Psoas muscle (tissue), 8 donors: ENCODE measurements around the gene MRTFB. TPM values are rescaled to one million over a fixed set of nuclear protein-coding genes. Genes with fewer than 3 reads are reported as not detected.

Experiments used
- ATAC-seq, 4 donors: fragments of 200-7000 bp; cut with Tn5 transposase; one replicate each; pipeline ENCODE4 v1.9.1; 2020; ENCODE audit warnings: moderate library complexity in 3 of 4, mild to moderate bottlenecking in 2 of 4
- DNase-seq, 2 donors: peaks; one replicate each; pipeline ENCODE4 v3.0.0-alpha.2; 2020
- H3K27ac ChIP-seq: fragments of 200-600 bp; one replicate; pipeline ENCODE4 v1.8.0; 2022
- H3K27me3 ChIP-seq, 3 donors: fragments of 200-600 bp in 1 of 3; one replicate each; pipeline versions ENCODE4 v1.6.1 to v1.8.0; 2013 to 2022; ENCODE audit warnings: low read length in 2 of 3, mild to moderate bottlenecking in 2 of 3, moderate library complexity in 1 of 3; ENCODE audit not compliant: insufficient read depth in 3 of 3
- H3K36me3 ChIP-seq, 2 donors: fragments of 200-600 bp in 1 of 2; one replicate each; pipeline versions ENCODE4 v1.6.1 to v1.8.0; 2013 to 2022; ENCODE audit warnings: low read depth in 1 of 2, mild to moderate bottlenecking in 1 of 2, moderate library complexity in 1 of 2; ENCODE audit not compliant: insufficient read depth in 1 of 2
- H3K4me1 ChIP-seq: fragments of 200-600 bp; one replicate; pipeline ENCODE4 v1.8.0; 2022
- H3K4me3 ChIP-seq: fragments of 200-600 bp; one replicate; pipeline ENCODE4 v1.8.0; 2022; ENCODE audit warnings: mild to moderate bottlenecking
- H3K9me3 ChIP-seq: fragments of 200-600 bp; one replicate; pipeline ENCODE4 v1.8.0; 2022
- CTCF ChIP-seq: fragments of 200-600 bp; IDR thresholded peaks from one replicate; pipeline ENCODE4 v1.8.0; 2022; ENCODE audit warnings: antibody characterized with exemption
- WGBS, 3 donors: extraction: QIAGEN DNeasy Blood & Tissue Kit; methylation state at CpG; one replicate each; pipeline versions ENCODE4 v1.1.6 to v1.1.7; 2013; 5-methylcytosine and 5-hydroxymethylcytosine counted together
- intact Hi-C, 2 donors: fragments of 100-400 bp; cut with DNase I; formaldehyde crosslinking; loops; one replicate each; pipeline versions ENCODE4 v1.11.0 to v1.14.2; 2022
- polyA plus RNA-seq, 3 donors: library from polyadenylated mRNA; stranded (reverse); fragments of 200-250 nt; gene quantifications; one replicate each; pipeline ENCODE4 v1.2.3, GENCODE V29; 2013
- total RNA-seq, 4 donors: library from RNA; stranded (reverse); fragmentation: NEBNext Ultra II Directional in 2 of 4; extraction: Animal tissue kit (Norgen Biotek cat#: 25700) in 2 of 4; gene quantifications; one replicate each; pipeline versions ENCODE4 v1.2.1 to v1.2.4, GENCODE V29; 2021 to 2023
- donor health status: healthy with polysubstance abuse.
- donor health status: DM: no; HTN: no; CAD: no; lungs with moderate emphysema.
- donor health status: Bipolar disorder and iron deficiency.
- donor health status: healthy.
- donor health status: DM: yes; HTN: yes; CAD: no.
- donor health status: DM: no; HTN: no; CAD: no.
- donor health status: DM: no; HTN: no; CAD: no.
- donor health status: DM: yes; HTN: yes; CAD: no.

Gene MRTFB
- total and polyA plus RNA-seq, 7 donors = 2.7 to 26.3 (median 14.1) TPM

DNA sequence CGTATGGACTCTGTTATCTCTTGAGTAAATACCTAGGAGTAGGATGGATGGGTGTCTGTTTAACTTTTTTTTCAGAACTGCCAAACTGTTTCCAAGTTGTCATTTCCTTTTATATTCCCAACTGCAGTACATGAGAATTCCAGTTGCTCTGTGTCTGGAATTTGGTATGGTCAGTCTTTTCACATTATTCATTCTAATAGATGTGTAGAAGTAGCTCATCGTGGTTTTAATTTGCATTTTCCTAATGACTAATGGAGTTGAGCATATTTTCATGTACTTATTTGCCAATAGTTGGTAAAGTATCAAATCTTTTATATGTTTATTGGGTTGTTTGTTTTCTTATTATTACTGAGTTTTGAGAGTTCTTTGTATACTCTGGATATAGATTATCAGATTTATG, 27.0 kb downstream of the MRTFB start:
- no peak for DNase-seq
- no peak overlapping the region for H3K4me3 ChIP-seq
- intact Hi-C loops = no loop called here
- H3K9me3 ChIP-seq = no peaks in the 10 kb centered on the region
- no peak overlapping the region for H3K27ac ChIP-seq
- ATAC-seq = no peak
- no peaks in the 10 kb centered on the region for H3K36me3 ChIP-seq
- H3K4me1 ChIP-seq = peaks cover 55% of the 10 kb centered on the region
- no peaks in the 10 kb centered on the region for H3K27me3 ChIP-seq
- TF ChIP-seq CTCF = no peak
- 62 to 69% (median 69%) methylated on average over 2 of the region's 2 CpGs for WGBS, 3 donors

DNA sequence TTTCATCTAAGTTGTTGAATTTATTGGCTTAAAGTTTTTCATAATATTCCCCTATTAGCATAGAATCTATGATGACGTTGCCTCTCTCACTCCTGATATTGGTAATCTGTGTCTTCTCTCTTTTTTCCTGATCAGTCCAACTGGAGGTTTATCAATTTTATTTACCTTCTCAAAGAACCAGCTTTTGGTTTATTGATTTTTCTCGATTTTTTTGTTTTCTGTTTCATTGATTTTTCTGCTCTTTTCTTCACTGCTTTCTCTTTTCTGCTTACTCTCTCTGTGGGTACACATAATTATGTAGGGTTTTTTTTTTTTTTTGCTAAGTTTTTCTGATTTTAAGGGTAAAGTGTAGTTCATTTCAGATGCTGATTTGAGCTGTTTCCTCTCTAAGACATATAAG, 29.7 kb downstream of the MRTFB start:
- intact Hi-C loops = no loop called here
- no peaks in the 10 kb centered on the region for H3K9me3 ChIP-seq
- no peak overlapping the region for H3K27ac ChIP-seq
- DNase-seq (no peak), ATAC-seq (no peak)
- 93 to 96% (median 95%) methylated on average over 2 of the region's 2 CpGs for WGBS, 3 donors
- no peak for TF ChIP-seq CTCF
- H3K27me3 ChIP-seq = no peaks in the 10 kb centered on the region
- no peaks in the 10 kb centered on the region for H3K36me3 ChIP-seq
- H3K4me3 ChIP-seq = no peak overlapping the region
- H3K4me1 ChIP-seq = peaks cover 66% of the 10 kb centered on the region

DNA sequence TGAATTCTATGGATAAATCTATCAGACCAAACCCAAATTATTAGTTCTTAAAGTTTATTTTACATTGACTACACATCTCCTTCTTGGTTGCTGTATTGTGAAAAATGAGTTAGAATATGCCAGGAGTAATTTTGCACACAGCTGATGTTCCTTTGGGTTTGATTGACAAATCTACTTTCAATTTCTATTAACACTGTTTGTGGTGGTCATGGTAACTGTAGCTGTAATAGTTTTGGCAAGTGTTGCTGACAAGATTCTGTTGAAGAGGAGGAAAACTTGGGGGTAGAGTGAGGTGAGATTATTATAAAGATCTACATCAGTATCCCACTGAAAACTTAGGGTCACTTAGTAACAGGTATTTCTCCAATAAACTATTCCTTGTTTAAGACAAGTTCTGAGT, 30.3 kb downstream of the MRTFB start:
- no peaks in the 10 kb centered on the region for H3K9me3 ChIP-seq
- H3K4me3 ChIP-seq = no peak overlapping the region
- no peaks in the 10 kb centered on the region for H3K36me3 ChIP-seq
- TF ChIP-seq CTCF = no peak
- no peaks in the 10 kb centered on the region for H3K27me3 ChIP-seq
- peaks cover 67% of the 10 kb centered on the region for H3K4me1 ChIP-seq
- intact Hi-C loops = no loop called here
- H3K27ac ChIP-seq = no peak overlapping the region
- DNase-seq (no peak), ATAC-seq (no peak)

DNA sequence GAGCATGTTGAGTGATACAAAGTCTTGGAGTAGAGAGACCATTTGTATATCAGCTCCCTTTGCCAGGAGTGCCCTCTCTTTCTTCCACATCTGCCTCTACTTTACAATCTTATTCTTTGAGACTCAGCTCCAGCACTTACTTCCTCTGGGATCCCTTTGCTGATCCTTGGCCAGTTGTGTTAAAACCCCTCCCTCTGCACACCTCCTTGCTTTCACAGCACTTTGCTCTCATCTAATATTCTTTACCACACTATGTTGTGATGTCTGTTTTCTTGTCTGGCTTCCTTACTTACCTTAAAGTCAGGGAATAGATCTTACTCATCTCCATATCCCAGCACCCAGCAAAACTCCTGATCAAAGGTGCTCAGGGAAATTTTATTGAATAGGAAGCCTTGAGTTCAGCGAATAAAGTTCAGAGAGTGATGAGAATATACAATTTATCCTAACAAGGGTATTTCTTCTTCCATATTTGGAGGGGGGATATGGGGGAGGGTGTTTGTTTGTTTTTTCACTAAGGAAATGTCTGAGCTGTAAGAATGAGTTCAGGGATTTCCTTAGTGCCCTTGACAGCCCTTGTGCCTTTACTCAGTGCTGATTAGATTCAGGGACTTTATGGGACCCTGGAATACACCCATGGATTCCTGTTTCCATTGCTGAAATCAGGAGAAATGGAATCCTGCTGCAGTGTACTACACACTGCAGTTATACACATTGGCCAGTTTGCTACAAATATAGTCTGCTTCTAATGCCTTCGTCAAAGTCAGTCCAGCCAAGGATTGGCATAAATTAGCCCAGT, 32.0 kb downstream of the MRTFB start:
- intact Hi-C loops = no loop called here
- no peak for TF ChIP-seq CTCF
- WGBS, 3 donors = 52 to 60% (median 57%) methylated on average over 2 of the region's 2 CpGs
- Histone ChIP-seq H3K27me3 (no peaks in the 10 kb centered on the region), H3K36me3 (no peaks in the 10 kb centered on the region), H3K4me1 (peaks cover 70% of the 10 kb centered on the region), H3K9me3 (no peaks in the 10 kb centered on the region), H3K27ac (peak overlapping the region; percentile 20), H3K4me3 (no peak overlapping the region)
- DNase-seq (no peak), ATAC-seq (peak in 1 of 4 donors; percentile 28)

DNA sequence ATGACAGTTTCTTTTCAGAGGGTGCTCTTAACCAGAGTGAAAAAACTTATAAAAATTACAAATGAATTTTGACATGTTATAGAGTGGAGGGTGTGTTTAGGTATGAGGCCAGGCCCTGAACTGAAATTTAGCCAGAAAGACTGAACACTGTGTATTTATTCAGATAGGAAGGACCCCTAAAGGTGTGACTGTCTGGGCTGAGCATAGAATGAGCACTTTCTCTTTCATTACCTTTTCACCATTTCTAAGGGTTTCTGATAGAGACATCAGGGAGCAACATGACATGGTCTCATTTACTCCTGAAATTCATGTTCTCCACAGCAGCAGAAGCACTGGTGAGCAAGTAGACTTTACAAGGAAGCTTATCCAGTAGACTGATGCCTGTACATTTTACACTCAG, 32.9 kb downstream of the MRTFB start:
- intact Hi-C loops = no loop called here
- H3K36me3 ChIP-seq = no peaks in the 10 kb centered on the region
- ATAC-seq (no peak), DNase-seq (no peak)
- H3K27ac ChIP-seq = peak overlapping the region; percentile 20
- no peak for TF ChIP-seq CTCF
- no peaks in the 10 kb centered on the region for H3K27me3 ChIP-seq
- peaks cover 79% of the 10 kb centered on the region for H3K4me1 ChIP-seq
- no peaks in the 10 kb centered on the region for H3K9me3 ChIP-seq
- H3K4me3 ChIP-seq = no peak overlapping the region
